Fibroblast of lung (primary cell): ENCODE measurements around the gene TMEM121.
"Not testable (repeated sequence)": the region's sequence is repeated elsewhere in the genome, so short reads cannot be mapped to it uniquely, and the experiment has no call there.

Source experiments
- CTCF ChIP-seq, 2 donors: IDR thresholded peaks in 1 of 2; conservative IDR thresholded peaks in 1 of 2; 1 replicate in 1 of 2; 2 replicates in 1 of 2; pipeline ENCODE4 v1.5.1; 2011 to 2012; ENCODE audit warnings: low read length in 2 of 2, control low read depth in 1 of 2, inconsistent platforms in 1 of 2, low read depth in 1 of 2, mild to moderate bottlenecking in 1 of 2
- EZH2 ChIP-seq: IDR thresholded peaks from 2 replicates; pipeline ENCODE4 v1.5.1; 2012; ENCODE audit warnings: low read length, control low read depth, mild to moderate bottlenecking; ENCODE audit errors: missing control alignments

- TF ChIP-seq CTCF (conservative IDR thresholded peaks at IDR 0.05 in 1 of 2, IDR thresholded peaks at IDR 0.05 in 1 of 2; ENCODE audit: low read depth in 1 of 2, low read length in 2 of 2); EZH2: not testable (repeated sequence)
These were observed 40.1 kb downstream of the TMEM121 start for GRCh38 chr14:105566248-105567163.
